HFFc6 (cell line): ENCODE data around the gene ATXN1. TPM values are rescaled to one million over a fixed set of nuclear protein-coding genes. Genes with fewer than 3 reads are reported as not detected.

Experiments used
- DNase-seq: peaks from one replicate; pipeline ENCODE4 v3.0.0-alpha.2; 2018
- H3K27ac Mint-ChIP-seq: 2 replicates; pipeline ENCODE4 v1.8.0; 2020; ENCODE audit warnings: mild to moderate bottlenecking, mixed read lengths
- H3K27me3 Mint-ChIP-seq: 2 replicates; pipeline ENCODE4 v1.8.0; 2021; ENCODE audit warnings: mild to moderate bottlenecking, moderate library complexity, mixed read lengths; ENCODE audit not compliant: insufficient read depth
- H3K36me3 Mint-ChIP-seq: 2 replicates; pipeline ENCODE4 v1.8.0; 2021; ENCODE audit warnings: low read depth, mixed read lengths
- H3K4me1 Mint-ChIP-seq: 2 replicates; pipeline ENCODE4 v1.8.0; 2020; ENCODE audit warnings: low read depth, mixed read lengths
- H3K4me3 Mint-ChIP-seq: 2 replicates; pipeline ENCODE4 v1.8.0; 2020; ENCODE audit warnings: mild to moderate bottlenecking, moderate library complexity, mixed read lengths
- H3K9me3 Mint-ChIP-seq: 2 replicates; pipeline ENCODE4 v1.8.0; 2020; ENCODE audit warnings: mild to moderate bottlenecking, mixed read lengths
- CTCF ChIP-seq: fragments of 200-600 bp; sonication (generic); IDR thresholded peaks from 2 replicates; pipeline ENCODE4 v1.5.0; 2021; ENCODE audit warnings: antibody characterized with exemption, mild to moderate bottlenecking
- total RNA-seq, 6 experiments: library from RNA; stranded (reverse); fragmentation: NEBNext Ultra II Directional; extraction: Animal tissue kit (Norgen Biotek cat#: 25700); gene quantifications; 2 replicates in 1 of 6; 3 replicates in 5 of 6; pipeline ENCODE4 v1.2.3, GENCODE V29; 2021

The ATXN1 gene
- total RNA-seq, 6 experiments from 2014 or later: 28.2 to 41.5 (median 30.5) TPM

GRCh38 chr6:16295471-16295870 is 465.8 kb downstream of the ATXN1 start:
- TF ChIP-seq CTCF: no peak
- Mint-ChIP-seq H3K4me3 (no peak overlapping the region), H3K9me3 (no peaks in the 10 kb centered on the region), H3K36me3 (peaks cover 4% of the 10 kb centered on the region; the same call in 1 of the 2 replicates), H3K27me3 (peaks cover 8% of the 10 kb centered on the region), H3K4me1 (no peaks in the 10 kb centered on the region), H3K27ac (no peak overlapping the region)
- no peak for DNase-seq

- Mint-ChIP-seq H3K27ac (no peak overlapping the region), H3K36me3 (peaks cover 4% of the 10 kb centered on the region; the same call in 1 of the 2 replicates), H3K4me3 (no peak overlapping the region), H3K4me1 (no peaks in the 10 kb centered on the region), H3K27me3 (peaks cover 8% of the 10 kb centered on the region), H3K9me3 (no peaks in the 10 kb centered on the region)
- no peak for DNase-seq
- TF ChIP-seq CTCF: no peak
Measured at GRCh38 chr6:16295060-16295459, 466.2 kb downstream of the ATXN1 start.

DNA sequence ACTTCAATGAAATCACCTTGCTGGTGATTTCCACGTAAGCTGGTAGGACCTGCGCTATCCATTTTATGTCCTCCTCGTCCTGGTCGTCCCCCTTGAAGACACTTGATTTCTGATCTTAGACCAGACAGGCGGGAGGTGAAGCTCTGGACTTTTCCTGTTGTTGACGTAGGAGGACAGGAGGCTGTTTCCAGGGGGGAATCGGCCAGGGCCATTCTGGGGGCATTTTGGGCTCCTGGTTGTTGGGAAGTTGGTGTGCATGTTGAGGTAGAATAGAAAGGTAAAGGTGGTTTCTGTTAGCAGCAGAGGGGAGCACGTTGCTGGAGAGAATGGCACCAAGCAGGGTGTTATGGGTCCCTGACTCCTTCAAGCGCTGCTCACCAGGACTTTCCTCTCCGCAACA is 466.9 kb downstream of the ATXN1 start:
- H3K9me3 Mint-ChIP-seq: no peaks in the 10 kb centered on the region
- TF ChIP-seq CTCF: no peak
- H3K36me3 Mint-ChIP-seq: peaks cover 4% of the 10 kb centered on the region; the same call in 1 of the 2 replicates
- no peak overlapping the region for H3K27ac Mint-ChIP-seq
- H3K4me1 Mint-ChIP-seq: no peaks in the 10 kb centered on the region
- DNase-seq: no peak
- peaks cover 8% of the 10 kb centered on the region for H3K27me3 Mint-ChIP-seq
- no peak overlapping the region for H3K4me3 Mint-ChIP-seq

DNA sequence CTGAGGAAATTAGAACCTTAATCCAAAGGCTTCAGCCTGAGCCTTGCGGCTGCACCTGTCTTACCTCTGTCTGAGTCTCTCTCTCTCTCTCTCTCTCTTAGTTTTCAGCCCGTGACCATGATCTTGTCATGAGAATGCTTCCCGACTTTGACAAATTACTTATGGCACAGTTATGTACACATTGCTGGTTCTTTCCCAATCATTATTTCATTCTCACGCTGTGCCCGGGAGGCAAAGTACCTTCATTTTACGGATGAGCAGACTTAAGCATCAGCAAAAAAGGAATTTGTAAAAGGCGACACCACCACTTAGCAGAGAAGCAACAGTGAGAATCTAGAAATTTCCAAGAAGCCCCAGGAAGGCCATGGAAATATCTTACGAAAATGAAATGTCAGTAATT is 468.3 kb downstream of the ATXN1 start:
- no peak for DNase-seq
- no peak for TF ChIP-seq CTCF

GRCh38 chr6:16292432-16292831 is 468.8 kb downstream of the ATXN1 start:
- Mint-ChIP-seq H3K4me1 (no peaks in the 10 kb centered on the region), H3K36me3 (peaks cover 4% of the 10 kb centered on the region; the same call in 1 of the 2 replicates), H3K27me3 (peaks cover 7% of the 10 kb centered on the region), H3K4me3 (no peak overlapping the region), H3K27ac (no peak overlapping the region), H3K9me3 (no peaks in the 10 kb centered on the region)
- no peak for TF ChIP-seq CTCF
- DNase-seq: no peak

More for the DNA sequence above, 468.3 kb downstream of the ATXN1 start:
- H3K27ac Mint-ChIP-seq: no peak overlapping the region
- H3K27me3 Mint-ChIP-seq: peaks cover 4% of the 10 kb centered on the region
- H3K4me1 Mint-ChIP-seq: no peaks in the 10 kb centered on the region
- H3K36me3 Mint-ChIP-seq: peaks cover 4% of the 10 kb centered on the region; the same call in 1 of the 2 replicates
- H3K9me3 Mint-ChIP-seq: no peaks in the 10 kb centered on the region
- no peak overlapping the region for H3K4me3 Mint-ChIP-seq

GRCh38 chr6:16291739-16292138 is 469.5 kb downstream of the ATXN1 start:
- no peaks in the 10 kb centered on the region for H3K9me3 Mint-ChIP-seq
- DNase-seq: no peak
- TF ChIP-seq CTCF: no peak
- H3K4me3 Mint-ChIP-seq: no peak overlapping the region
- H3K36me3 Mint-ChIP-seq: peaks cover 4% of the 10 kb centered on the region; the same call in 1 of the 2 replicates
- H3K27ac Mint-ChIP-seq: no peak overlapping the region
- H3K27me3 Mint-ChIP-seq: peaks cover 7% of the 10 kb centered on the region
- H3K4me1 Mint-ChIP-seq: no peaks in the 10 kb centered on the region
